GM19455 (cell line): ENCODE measurements around the gene PTGDR2.
A peak's percentile ranks its signal among the peaks of the same experiment; 100 is the strongest.
"Not testable (repeated sequence)": the region's sequence is repeated elsewhere in the genome, so short reads cannot be mapped to it uniquely, and the experiment has no call there.

Experiments
- ATAC-seq: cut with Tn5 transposase; IDR thresholded peaks from one replicate; pipeline ENCODE4 v1.9.1; 2021; ENCODE audit not compliant: unreplicated experiment

Gene PTGDR2

DNA sequence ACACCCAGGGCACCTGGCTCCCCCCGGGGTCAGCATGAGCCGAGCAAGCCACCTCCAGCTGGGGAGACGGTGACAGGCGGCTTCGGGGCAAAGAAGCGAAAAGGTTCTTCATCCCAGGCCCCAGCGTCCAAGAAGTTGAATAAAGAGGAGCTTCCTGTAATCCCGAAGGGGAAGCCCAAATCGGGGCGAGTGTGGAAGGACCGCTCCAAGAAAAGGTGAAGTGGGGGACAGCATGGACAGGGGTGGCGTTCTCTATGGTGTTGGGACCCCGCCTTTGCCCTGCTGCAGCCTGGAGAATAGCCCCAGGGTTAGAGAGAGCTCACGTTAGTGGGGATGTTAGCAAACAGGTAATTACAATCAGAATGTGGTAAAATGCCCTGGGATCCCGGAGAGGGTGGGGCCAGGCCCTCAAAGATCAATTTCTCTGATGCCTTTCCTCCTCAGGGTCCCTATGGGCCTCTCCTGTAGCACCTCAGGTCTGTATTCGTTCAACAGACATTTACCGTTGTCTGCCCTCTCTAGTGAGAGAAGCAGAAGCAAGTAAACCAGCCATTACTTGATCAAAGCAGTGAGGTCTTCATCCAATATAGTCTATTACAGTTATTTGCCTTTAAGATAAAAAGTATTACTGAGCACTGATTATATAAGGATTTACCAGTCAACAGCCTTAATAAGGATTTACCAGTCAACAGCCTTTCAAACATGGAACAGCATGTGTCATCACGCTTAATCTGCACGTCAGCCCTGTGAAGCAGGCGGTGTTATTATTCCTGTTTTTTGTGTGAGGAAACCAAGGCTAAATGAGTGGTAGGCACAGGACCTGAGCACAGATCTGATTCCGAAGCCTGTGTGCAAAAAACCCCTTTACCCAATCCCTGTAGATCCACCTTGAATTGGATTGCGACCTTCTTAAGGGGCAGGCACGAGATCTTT, 12.8 kb downstream of the PTGDR2 start:
- ATAC-seq = no peak

GRCh38 chr11:60841797-60842667, 13.7 kb downstream of the PTGDR2 start, which contains the start of gene CCDC86:
CCDC86 (plus strand) TSS chr11:60842113; CDS start chr11:60842125, 12 bp downstream.
- peak; percentile 75 for ATAC-seq

- no peak for ATAC-seq
Measured at GRCh38 chr11:60840470-60841430, 15.0 kb downstream of the PTGDR2 start.

DNA sequence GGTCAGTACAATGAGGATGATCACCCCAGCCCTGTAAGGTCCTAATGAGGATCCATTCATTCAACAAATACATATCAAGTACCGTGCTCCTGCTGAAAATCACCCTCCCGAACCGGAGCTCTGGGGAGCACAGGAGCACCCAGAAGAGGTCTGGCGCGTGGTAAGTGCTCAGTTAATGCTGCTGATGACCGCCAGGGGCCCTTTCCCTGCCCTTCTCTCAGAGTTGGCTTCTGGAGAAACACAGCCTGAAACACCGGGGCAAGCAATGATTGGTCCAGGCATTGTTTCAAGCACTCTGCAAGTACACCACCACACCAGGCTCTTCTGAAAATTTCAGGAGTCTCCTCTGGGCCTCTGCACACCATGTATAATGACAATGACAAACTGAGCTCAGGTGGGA, 17.6 kb downstream of the PTGDR2 start:
- no peak for ATAC-seq

DNA sequence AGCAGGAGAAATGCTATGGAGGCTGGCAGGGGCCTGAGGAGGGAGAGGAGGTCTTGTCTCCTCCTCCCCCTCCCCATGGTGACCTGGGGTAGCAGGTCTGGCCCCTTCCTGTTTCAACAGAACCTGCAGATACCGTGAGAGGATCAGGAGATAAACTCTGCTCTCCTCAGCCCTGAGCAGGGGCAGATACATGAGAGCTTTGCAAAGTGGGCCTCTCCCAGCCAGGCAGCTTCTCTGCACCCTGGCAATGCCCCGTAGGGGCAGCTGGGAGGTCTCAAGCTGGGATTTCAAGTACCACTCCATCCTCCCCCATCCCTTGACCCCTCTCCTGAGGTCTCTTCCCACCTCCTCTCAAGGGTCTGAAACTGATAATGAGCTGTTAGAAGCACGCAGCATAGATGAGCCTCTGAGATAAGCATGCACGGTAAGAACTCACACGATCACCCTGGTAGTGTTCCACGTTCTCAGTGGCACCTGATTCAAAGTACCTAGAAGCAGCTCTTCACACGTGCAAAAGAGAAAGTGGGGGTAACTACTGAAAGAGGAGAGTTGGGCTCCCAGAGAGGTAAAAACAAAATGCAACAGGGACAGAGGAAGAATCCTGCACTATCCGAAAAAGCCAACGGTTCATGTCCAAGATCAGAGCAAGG, 18.8 kb downstream of the PTGDR2 start:
- no peak for ATAC-seq

DNA sequence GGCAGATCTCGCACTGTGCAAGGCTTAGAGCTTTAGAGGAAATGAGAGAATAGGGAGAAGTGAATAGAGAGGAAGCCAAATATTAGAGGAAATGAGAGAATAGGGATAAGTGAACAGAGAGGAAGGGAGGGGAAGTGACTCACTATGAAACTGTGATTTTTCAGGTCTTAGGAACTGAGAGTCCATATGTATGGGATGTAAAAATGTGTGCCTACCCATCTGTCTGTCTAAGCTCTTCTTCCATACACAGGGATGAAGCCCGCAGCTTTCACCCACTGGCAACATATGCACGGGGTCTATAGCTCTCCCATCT, 20.3 kb downstream of the PTGDR2 start:
- ATAC-seq = no peak

GRCh38 chr11:60834742-60835533, 20.8 kb downstream of the PTGDR2 start:
- ATAC-seq = no peak

DNA sequence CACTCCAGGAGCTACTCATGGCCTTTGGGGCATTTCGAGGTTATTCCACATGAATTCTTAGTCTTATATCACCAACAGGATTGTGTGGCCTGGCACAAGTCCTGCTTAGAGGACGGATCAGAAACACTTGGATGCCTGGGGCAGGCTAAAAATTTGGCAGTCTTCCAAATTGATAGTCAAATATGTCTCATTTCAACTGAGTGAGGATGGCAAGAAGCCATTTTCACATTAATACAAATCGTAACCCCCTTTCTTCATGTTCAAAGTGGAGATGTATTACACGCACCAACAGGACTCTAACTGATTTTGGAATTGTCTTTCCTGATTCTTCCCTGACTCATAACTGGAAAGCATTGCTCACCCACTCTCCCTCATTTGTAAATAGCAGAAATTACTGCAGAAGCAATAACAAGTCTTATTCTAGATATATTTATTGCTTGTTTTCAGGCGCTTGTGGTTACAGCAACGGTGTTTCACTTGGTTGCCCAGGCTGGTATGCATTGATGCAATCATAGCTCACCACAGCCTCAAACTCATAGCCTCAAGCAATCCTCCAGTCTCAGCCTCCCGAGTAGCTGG, 24.2 kb downstream of the PTGDR2 start:
- no peak for ATAC-seq

DNA sequence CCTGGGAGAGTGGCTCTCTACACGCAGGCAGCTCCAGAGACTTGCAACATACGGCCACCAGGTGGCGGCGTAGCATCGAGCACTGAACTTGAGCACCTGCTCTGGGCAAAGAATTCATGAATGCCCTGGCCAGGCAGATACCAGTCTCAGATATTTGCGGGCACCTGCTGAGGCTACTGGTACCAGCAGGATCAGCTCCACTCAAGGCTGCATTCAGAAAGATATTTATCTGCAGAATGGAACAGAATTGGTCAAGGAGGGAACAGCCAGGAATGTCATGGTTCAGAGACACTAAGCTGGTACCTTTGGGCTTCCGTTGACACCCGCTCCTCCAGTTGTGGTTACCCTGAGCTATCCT, 24.6 kb downstream of the PTGDR2 start:
- peak; percentile 82 for ATAC-seq

DNA sequence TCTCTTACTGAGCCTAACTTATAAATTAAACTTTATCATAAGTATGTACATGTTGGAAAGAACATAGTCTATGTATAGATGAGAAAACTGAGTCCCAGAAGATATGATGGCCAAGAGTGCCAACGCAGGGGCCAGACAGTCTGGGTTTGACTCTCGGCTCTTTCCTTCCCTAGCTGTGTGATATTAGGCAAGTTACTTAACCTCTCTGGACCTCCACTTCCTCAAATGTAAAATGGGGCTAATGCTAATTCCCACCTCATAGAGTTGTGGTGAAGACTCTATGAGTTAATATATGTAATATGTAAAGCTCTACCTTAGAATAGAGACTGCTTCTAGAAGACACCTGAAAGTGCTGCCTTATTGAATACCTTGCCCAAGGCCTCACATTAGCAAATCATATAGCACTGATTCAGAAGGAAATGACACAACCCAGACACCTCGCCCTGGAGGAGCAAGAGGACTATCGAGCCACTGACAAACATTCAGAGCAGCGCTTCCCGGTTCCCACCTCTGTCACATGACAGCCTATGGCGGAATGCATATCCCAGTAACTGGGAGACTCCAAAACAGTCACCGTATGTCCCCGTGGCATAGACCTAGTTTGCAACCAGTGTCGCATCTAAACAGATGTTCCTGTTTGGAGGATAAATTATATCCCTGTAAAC, 25.1 kb downstream of the PTGDR2 start:
- ATAC-seq = peak; percentile 48

- no peak for ATAC-seq
Measured at GRCh38 chr11:60825790-60826189, 30.0 kb downstream of the PTGDR2 start.

DNA sequence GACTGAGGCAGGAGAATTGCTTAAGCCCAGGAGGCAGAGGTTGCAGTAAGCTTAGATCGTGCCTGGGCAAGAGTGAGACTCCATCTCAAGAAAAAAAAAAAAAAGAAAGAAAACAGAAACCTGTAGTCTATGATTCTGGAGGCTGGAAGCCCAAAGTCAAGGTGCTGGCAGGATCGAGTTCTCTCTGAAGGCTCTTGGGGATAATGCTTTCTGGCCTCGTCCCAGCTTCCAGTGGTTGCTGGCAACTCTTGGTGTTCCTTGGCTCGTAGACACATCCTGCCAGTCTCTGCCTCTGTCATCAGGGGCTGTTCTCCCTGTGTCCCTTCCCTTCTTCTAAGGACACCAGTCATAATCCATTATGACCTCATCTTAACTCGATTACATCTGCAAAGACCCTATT, 30.6 kb downstream of the PTGDR2 start:
- no peak for ATAC-seq

DNA sequence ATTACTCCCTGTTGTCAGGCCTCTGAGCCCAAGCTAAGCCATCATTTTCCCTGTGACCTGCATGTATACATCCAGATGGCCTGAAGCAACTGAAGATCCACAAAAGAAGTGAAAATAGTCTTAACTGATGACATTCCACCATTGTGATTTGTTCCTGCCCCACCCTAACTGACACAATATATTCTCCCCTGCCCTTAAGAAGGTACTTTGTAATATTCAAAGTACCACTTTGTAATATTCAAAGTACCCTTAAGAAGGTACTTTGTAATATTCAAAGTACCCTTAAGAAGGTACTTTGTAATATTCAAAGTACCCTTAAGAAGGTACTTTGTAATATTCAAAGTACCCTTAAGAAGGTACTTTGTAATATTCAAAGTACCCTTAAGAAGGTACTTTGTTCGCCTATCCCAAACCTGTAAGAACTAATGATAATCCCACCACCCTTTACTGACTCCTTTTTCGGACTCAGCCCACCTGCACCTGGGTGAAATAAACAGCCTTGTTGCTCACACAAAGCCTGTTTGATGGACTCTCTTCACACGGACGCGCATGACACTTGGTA, 31.9 kb downstream of the PTGDR2 start:
- ATAC-seq = not testable (repeated sequence)

- ATAC-seq = no peak
Measured at GRCh38 chr11:60821827-60822599, 33.7 kb downstream of the PTGDR2 start.

GRCh38 chr11:60818057-60818456, 37.7 kb downstream of the PTGDR2 start:
- no peak for ATAC-seq

GRCh38 chr11:60816590-60817157, 39.1 kb downstream of the PTGDR2 start:
- ATAC-seq = no peak

GRCh38 chr11:60814112-60814511, 41.6 kb downstream of the PTGDR2 start:
- no peak for ATAC-seq
